IMR-90 (cell line): ENCODE data around the gene LIMCH1.

Source experiments
- CEBPB ChIP-seq: IDR thresholded peaks from 2 replicates; pipeline ENCODE4 v1.6.1; 2012; ENCODE audit warnings: low read depth, low read length, improper control_type of control experiment
- CTCF ChIP-seq: conservative IDR thresholded peaks from 2 replicates; pipeline ENCODE4 v1.5.1; 2012; ENCODE audit warnings: mild to moderate bottlenecking, low read depth, low read length, improper control_type of control experiment
- FOS ChIP-seq: fragments of 150-350 bp; IDR thresholded peaks from 2 replicates; pipeline ENCODE4 v1.6.1; 2016; ENCODE audit warnings: low read depth, low read length
- MAFK ChIP-seq: IDR thresholded peaks from 2 replicates; pipeline ENCODE4 v1.6.1; 2012; ENCODE audit warnings: low read depth, low read length, improper control_type of control experiment
- RCOR1 ChIP-seq: IDR thresholded peaks from 2 replicates; pipeline ENCODE4 v1.6.1; 2012; ENCODE audit warnings: mild to moderate bottlenecking, low read length, improper control_type of control experiment; ENCODE audit not compliant: insufficient replicate concordance
- RFX5 ChIP-seq: IDR thresholded peaks from 2 replicates; pipeline ENCODE4 v1.8.0; 2012; ENCODE audit warnings: low read depth, mild to moderate bottlenecking, low read length, moderate library complexity
- SMC3 ChIP-seq: fragments of 150-350 bp; IDR thresholded peaks from 2 replicates; pipeline ENCODE4 v1.6.1; 2016; ENCODE audit warnings: low read depth, mild to moderate bottlenecking, antibody characterized with exemption, low read length, moderate library complexity

DNA sequence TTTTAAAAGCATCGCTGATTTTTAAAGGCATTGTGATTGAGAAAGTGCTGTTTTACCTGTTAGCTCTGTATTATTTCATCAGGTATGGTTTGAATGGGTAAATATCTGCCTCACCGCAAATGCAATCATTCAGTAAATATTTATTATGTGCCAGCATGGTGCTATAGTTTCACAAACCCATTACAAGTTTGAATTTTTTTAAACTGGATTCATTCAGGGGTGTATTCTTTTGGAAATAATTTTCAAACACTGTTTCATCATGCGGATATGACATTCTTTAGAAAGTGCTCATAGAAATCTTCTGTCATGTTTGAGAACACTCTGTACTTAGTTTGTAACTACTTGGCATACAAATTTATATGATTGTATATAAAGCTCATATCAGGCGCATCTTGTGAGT is 37.2 kb downstream of the LIMCH1 start:
- TF ChIP-seq CTCF (no peak), RCOR1 (no peak), SMC3 (no peak), RFX5 (no peak), CEBPB (no peak), MAFK (no peak), FOS (no peak)
